GM19324 (cell line): Measurements from ENCODE around the gene CORO2B.
"Not testable (repeated sequence)": the region's sequence is repeated elsewhere in the genome, so short reads cannot be mapped to it uniquely, and the experiment has no call there.

Experiments
- ATAC-seq: cut with Tn5 transposase; IDR thresholded peaks from one replicate; pipeline ENCODE4 v1.9.1; 2021; ENCODE audit warnings: mild to moderate bottlenecking, moderate library complexity; ENCODE audit not compliant: unreplicated experiment, low FRiP score

CORO2B gene

GRCh38 chr15:68666120-68666811 is 87.5 kb downstream of the CORO2B start:
- no peak for ATAC-seq

- ATAC-seq = no peak
Measured at GRCh38 chr15:68666812-68667450, 88.1 kb downstream of the CORO2B start.

- ATAC-seq = no peak
Measured at GRCh38 chr15:68667800-68668625, 89.2 kb downstream of the CORO2B start.

GRCh38 chr15:68668926-68669600 is 90.3 kb downstream of the CORO2B start:
- no peak for ATAC-seq

GRCh38 chr15:68672251-68672650 is 93.5 kb downstream of the CORO2B start:
- no peak for ATAC-seq

GRCh38 chr15:68672781-68673205 is 94.0 kb downstream of the CORO2B start:
- no peak for ATAC-seq

- no peak for ATAC-seq
Measured at GRCh38 chr15:68674975-68675374, 96.2 kb downstream of the CORO2B start.

GRCh38 chr15:68676011-68676605 is 97.3 kb downstream of the CORO2B start:
- no peak for ATAC-seq

GRCh38 chr15:68676926-68677325 is 98.1 kb downstream of the CORO2B start:
- no peak for ATAC-seq

- no peak for ATAC-seq
Measured at GRCh38 chr15:68677996-68678395, 99.2 kb downstream of the CORO2B start.

GRCh38 chr15:68678746-68679145 is 100.0 kb downstream of the CORO2B start:
- ATAC-seq = no peak

GRCh38 chr15:68679161-68679560 is 100.4 kb downstream of the CORO2B start:
- ATAC-seq = no peak

- no peak for ATAC-seq
Measured at GRCh38 chr15:68679961-68680371, 101.2 kb downstream of the CORO2B start.

GRCh38 chr15:68680756-68681155 is 102.0 kb downstream of the CORO2B start:
- ATAC-seq = not testable (repeated sequence)

GRCh38 chr15:68681836-68682235 is 103.0 kb downstream of the CORO2B start:
- no peak for ATAC-seq

- no peak for ATAC-seq
Measured at GRCh38 chr15:68682330-68682729, 103.5 kb downstream of the CORO2B start.

- no peak for ATAC-seq
Measured at GRCh38 chr15:68683026-68683425, 104.2 kb downstream of the CORO2B start.

GRCh38 chr15:68683551-68683950 is 104.8 kb downstream of the CORO2B start:
- no peak for ATAC-seq

GRCh38 chr15:68684476-68684875 is 105.7 kb downstream of the CORO2B start:
- no peak for ATAC-seq

GRCh38 chr15:68687136-68687735 is 108.4 kb downstream of the CORO2B start:
- ATAC-seq = no peak
